Measurements from ENCODE around the gene RNF166. TPM values are rescaled to one million over a fixed set of nuclear protein-coding genes. Genes with fewer than 3 reads are reported as not detected.

RNF166 gene
- total RNA-seq, 4 donors from 2014 or later, result 14.7 to 21.8 (median 17.7) TPM

DNA sequence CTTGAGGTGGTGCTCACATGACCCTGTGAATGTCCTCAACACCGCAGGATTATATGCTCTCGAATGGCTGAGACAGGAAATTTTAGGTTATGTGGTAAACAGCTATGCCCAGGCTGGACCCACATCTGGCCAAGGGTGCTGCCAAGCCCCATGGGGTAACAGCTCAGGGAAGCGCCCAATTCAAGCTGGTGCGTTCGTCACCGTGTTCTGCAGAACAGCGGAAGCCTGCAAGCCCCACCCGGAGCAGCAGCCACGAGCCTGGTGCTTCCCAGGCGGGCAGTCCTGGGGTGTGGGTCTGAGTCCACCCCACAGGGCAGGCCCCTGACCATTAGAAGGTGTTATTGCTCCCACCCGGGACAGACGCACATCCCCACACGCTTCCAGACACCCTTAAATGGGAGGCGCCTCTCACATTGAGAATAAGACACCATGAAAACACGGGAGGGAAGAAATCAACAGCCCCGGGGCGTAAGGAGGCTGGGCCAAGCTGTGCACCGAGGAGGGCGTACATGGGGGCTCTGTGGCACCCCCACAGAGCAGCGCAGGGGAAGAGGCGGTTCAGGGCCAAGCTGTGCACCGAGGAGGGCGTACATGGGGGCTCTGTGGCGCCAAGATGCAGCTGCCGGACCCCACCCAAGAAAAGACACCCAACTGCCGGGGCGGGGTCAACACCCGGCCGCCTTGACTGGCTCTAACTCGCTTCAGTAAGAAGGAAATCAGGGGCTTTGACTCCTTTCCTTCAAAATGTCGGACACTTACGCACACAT lies 52.4 kb downstream of the RNF166 start:
- 72 to 76% methylated on average over 32 of the region's 32 CpGs for WGBS, 2 donors
- DNase-seq (ENCODE audit: low spot score in 2 of 2), result no peak
- intact Hi-C loops (cut with DNase I; ENCODE audit: low total_unique reads), result no loop called here
- H3K4me3 ChIP-seq (ENCODE audit: low read depth, poor library complexity, severe bottlenecking), result no peak overlapping the region
- no peak for TF ChIP-seq POLR2A (IDR thresholded peaks at IDR 0.05)
- TF ChIP-seq, protein P1, sequence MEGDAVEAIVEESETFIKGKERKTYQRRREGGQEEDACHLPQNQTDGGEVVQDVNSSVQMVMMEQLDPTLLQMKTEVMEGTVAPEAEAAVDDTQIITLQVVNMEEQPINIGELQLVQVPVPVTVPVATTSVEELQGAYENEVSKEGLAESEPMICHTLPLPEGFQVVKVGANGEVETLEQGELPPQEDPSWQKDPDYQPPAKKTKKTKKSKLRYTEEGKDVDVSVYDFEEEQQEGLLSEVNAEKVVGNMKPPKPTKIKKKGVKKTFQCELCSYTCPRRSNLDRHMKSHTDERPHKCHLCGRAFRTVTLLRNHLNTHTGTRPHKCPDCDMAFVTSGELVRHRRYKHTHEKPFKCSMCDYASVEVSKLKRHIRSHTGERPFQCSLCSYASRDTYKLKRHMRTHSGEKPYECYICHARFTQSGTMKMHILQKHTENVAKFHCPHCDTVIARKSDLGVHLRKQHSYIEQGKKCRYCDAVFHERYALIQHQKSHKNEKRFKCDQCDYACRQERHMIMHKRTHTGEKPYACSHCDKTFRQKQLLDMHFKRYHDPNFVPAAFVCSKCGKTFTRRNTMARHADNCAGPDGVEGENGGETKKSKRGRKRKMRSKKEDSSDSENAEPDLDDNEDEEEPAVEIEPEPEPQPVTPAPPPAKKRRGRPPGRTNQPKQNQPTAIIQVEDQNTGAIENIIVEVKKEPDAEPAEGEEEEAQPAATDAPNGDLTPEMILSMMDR (IDR thresholded peaks at IDR 0.05), result no peak

- intact Hi-C loops (cut with DNase I; ENCODE audit: low total_unique reads), result no loop called here
- H3K4me3 ChIP-seq (ENCODE audit: low read depth, poor library complexity, severe bottlenecking), result no peak overlapping the region
- 83 to 87% methylated on average over 8 to 13 of the region's 13 CpGs for WGBS, 2 donors
- no peak for DNase-seq (ENCODE audit: low spot score in 2 of 2)
- no peak for TF ChIP-seq POLR2A (IDR thresholded peaks at IDR 0.05)
- TF ChIP-seq, protein P1 (IDR thresholded peaks at IDR 0.05), result no peak
Observed at GRCh38 chr16:88653101-88653500, 53.1 kb downstream of the RNF166 start.

DNA sequence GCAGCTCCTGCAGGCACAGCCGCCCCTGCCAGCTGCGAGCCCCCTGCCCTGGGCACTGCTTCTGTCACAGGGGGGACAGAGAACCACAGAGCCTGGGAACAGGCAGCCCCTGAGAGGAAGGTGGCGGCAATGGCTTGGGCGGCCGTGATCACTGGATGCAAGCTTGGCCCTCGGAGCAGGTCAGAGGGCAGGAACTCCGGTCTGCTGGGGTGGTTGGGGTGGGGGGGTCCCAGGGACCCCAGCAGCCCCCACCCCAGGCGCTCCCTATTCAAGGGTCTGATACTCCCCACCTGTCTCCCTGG lies 53.5 kb downstream of the RNF166 start:
- DNase-seq (ENCODE audit: low spot score in 2 of 2), result no peak
- WGBS, 2 donors, result 86 to 95% methylated on average over 4 to 8 of the region's 8 CpGs
- no peak overlapping the region for H3K4me3 ChIP-seq (ENCODE audit: low read depth, poor library complexity, severe bottlenecking)
- no peak for TF ChIP-seq POLR2A (IDR thresholded peaks at IDR 0.05)
- TF ChIP-seq, protein P1 (IDR thresholded peaks at IDR 0.05), result no peak
- intact Hi-C loops (cut with DNase I; ENCODE audit: low total_unique reads), result no loop called here

GRCh38 chr16:88651989-88652761 lies 54.0 kb downstream of the RNF166 start:
- TF ChIP-seq POLR2A (IDR thresholded peaks at IDR 0.05), result no peak
- TF ChIP-seq, protein P1 (IDR thresholded peaks at IDR 0.05), result no peak
- H3K4me3 ChIP-seq (ENCODE audit: low read depth, poor library complexity, severe bottlenecking), result no peak overlapping the region
- intact Hi-C loops (cut with DNase I; ENCODE audit: low total_unique reads), result no loop called here
- WGBS, 2 donors, result 87 to 95% methylated on average over 10 to 29 of the region's 29 CpGs
- no peak for DNase-seq (ENCODE audit: low spot score in 2 of 2)

GRCh38 chr16:88651276-88651988 lies 54.8 kb downstream of the RNF166 start:
- peak; percentile 40 to 94 for DNase-seq (ENCODE audit: low spot score in 2 of 2)
- peak overlapping the region; percentile 55 for H3K4me3 ChIP-seq (ENCODE audit: low read depth, poor library complexity, severe bottlenecking)
- intact Hi-C loops (cut with DNase I; ENCODE audit: low total_unique reads), result no loop called here
- no peak for TF ChIP-seq POLR2A (IDR thresholded peaks at IDR 0.05)
- TF ChIP-seq, protein P1 (IDR thresholded peaks at IDR 0.05), result peak in 1 of 3 donors; percentile 21
- WGBS, 2 donors, result 51 to 83% methylated on average over 18 to 24 of the region's 24 CpGs

Data from lower leg skin (tissue), 4 donors.